Upper lobe of right lung (tissue), 1 donor: ENCODE measurements around the gene SERINC4. TPM values are rescaled to one million over a fixed set of nuclear protein-coding genes. Genes with fewer than 3 reads are reported as not detected.
"Not testable (repeated sequence)": the region's sequence is repeated elsewhere in the genome, so short reads cannot be mapped to it uniquely, and the experiment has no call there.

ENCODE experiments used
- ATAC-seq: fragments of 200-7000 bp; cut with Tn5 transposase; one replicate; pipeline ENCODE4 v1.9.1; 2020; ENCODE audit warnings: mild to moderate bottlenecking, moderate library complexity
- DNase-seq: peaks from one replicate; pipeline ENCODE4 v3.0.0-alpha.2; 2020
- H3K27ac ChIP-seq: fragments of 200-600 bp; one replicate; pipeline ENCODE4 v1.8.0; 2022
- H3K27me3 ChIP-seq: fragments of 200-600 bp; one replicate; pipeline ENCODE4 v1.8.0; 2022; ENCODE audit warnings: mild to moderate bottlenecking
- H3K36me3 ChIP-seq: fragments of 200-600 bp; one replicate; pipeline ENCODE4 v1.8.0; 2022
- H3K4me1 ChIP-seq: fragments of 200-600 bp; one replicate; pipeline ENCODE4 v1.8.0; 2022
- H3K4me3 ChIP-seq: fragments of 200-600 bp; one replicate; pipeline ENCODE4 v1.8.0; 2022; ENCODE audit warnings: mild to moderate bottlenecking
- H3K9me3 ChIP-seq: fragments of 200-600 bp; one replicate; pipeline ENCODE4 v1.8.0; 2022
- intact Hi-C: fragments of 100-400 bp; cut with DNase I; formaldehyde crosslinking; loops from one replicate; pipeline ENCODE4 v1.11.0; 2022
- long read RNA-seq: library from polyadenylated mRNA; unstranded; transcript quantifications from one replicate; pipeline ENCODE4 v2.0.0, GENCODE V29; 2021
- total RNA-seq: library from RNA; stranded (reverse); fragmentation: NEBNext Ultra II Directional; extraction: Animal tissue kit (Norgen Biotek cat#: 25700); gene quantifications from one replicate; pipeline ENCODE4 v1.2.1, GENCODE V29; 2021
- TF ChIP-seq, protein P1 (sequence below): fragments of 200-600 bp; IDR thresholded peaks from one replicate; pipeline ENCODE4 v1.8.0; 2022; ENCODE audit warnings: antibody characterized with exemption
- donor health status: DM: no; HTN: yes; CAD: no; lungs with severe emphysema.

Gene SERINC4
- not detected for total RNA-seq
- long read RNA-seq, partial matches to known transcripts: 0 of 2 reads
- long read RNA-seq, other reads (novel, unspliced or antisense): 2 of 2 reads

DNA sequence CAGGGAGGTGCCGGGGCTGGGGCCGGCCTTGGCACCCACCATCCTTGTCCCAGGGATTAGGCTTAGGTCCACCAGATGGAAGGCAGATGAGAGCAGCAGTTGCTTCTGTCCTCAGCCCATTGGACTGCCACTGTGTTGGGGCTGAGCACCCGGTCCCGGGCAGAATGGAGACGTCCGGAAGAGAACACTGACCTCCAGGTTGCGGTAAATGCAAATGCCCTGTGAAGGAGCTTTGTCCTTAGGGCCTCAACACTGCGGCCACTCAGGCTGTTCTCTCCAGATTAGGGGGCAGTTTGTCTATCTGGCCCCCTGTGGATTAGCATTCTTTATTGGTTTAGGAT lies at the start of gene SERINC4:
Gene SERINC4 (minus strand): TSS at position 276 of the 341 bp plus-strand sequence. CDS start 234 bp downstream, at position 42.
- intact Hi-C loops: no loop called here
- ATAC-seq (peak; percentile 1), DNase-seq (peak; percentile 23)
- TF ChIP-seq, protein P1, sequence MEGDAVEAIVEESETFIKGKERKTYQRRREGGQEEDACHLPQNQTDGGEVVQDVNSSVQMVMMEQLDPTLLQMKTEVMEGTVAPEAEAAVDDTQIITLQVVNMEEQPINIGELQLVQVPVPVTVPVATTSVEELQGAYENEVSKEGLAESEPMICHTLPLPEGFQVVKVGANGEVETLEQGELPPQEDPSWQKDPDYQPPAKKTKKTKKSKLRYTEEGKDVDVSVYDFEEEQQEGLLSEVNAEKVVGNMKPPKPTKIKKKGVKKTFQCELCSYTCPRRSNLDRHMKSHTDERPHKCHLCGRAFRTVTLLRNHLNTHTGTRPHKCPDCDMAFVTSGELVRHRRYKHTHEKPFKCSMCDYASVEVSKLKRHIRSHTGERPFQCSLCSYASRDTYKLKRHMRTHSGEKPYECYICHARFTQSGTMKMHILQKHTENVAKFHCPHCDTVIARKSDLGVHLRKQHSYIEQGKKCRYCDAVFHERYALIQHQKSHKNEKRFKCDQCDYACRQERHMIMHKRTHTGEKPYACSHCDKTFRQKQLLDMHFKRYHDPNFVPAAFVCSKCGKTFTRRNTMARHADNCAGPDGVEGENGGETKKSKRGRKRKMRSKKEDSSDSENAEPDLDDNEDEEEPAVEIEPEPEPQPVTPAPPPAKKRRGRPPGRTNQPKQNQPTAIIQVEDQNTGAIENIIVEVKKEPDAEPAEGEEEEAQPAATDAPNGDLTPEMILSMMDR: no peak
- H3K4me3 ChIP-seq: peak within 1 kb of the TSS; percentile 96
- peak within 1 kb of the TSS; percentile 87 for H3K27ac ChIP-seq
- no peaks in the 10 kb centered on the region for H3K27me3 ChIP-seq
- peaks cover 33% of the 10 kb centered on the region for H3K4me1 ChIP-seq
- H3K36me3 ChIP-seq: peaks cover 70% of the 10 kb centered on the region
- H3K9me3 ChIP-seq: no peaks in the 10 kb centered on the region

DNA sequence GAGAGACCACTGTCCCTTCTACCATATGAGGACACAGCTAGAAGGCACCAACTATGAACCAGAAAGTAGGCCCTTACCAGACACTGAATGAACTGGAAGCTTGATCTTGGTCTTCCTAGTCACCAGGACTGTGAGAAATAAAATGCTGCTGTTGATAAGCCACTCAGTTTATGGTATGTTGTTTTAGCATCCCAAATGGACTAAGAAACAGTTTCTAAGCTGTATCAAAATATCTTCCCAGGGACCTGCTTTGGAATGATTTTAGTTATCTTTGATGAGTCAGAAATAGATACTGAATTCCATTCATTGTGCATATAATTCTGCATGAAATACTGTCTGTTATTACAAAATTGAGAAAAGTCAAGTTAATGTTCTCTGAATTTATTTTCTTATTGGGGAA lies 45.4 kb upstream of the SERINC4 start:
- intact Hi-C loops: no loop called here
- Histone ChIP-seq H3K36me3 (no peaks in the 10 kb centered on the region), H3K27me3 (no peaks in the 10 kb centered on the region), H3K9me3 (no peaks in the 10 kb centered on the region), H3K4me3 (no peak overlapping the region), H3K27ac (no peak overlapping the region), H3K4me1 (no peaks in the 10 kb centered on the region)
- no peak for DNase-seq
- TF ChIP-seq, protein P1: no peak
- ATAC-seq: no peak

DNA sequence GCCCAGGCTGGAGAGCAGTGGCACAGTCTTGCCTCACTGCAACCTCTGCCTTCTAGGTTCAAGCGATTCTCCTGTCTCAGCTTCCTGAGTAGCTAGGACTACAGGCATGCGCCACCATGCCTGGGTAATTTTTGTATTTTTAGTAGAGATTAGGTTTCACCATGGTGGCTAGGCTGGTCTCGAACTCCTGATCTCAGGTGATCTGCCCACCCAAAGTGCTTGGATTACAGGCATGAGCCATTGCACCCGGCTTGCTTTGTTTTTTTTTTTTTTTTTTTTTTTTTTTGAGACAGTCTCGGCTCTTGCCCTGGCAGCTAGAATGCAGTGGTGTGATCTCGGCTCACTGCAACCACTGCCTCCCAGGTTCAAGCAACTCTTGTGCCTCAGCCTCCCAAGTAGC lies 32.5 kb upstream of the SERINC4 start:
- H3K27ac ChIP-seq, H3K9me3 ChIP-seq, H3K27me3 ChIP-seq, H3K4me1 ChIP-seq, intact Hi-C loops, DNase-seq, ATAC-seq, H3K4me3 ChIP-seq, H3K36me3 ChIP-seq: not testable (repeated sequence)

DNA sequence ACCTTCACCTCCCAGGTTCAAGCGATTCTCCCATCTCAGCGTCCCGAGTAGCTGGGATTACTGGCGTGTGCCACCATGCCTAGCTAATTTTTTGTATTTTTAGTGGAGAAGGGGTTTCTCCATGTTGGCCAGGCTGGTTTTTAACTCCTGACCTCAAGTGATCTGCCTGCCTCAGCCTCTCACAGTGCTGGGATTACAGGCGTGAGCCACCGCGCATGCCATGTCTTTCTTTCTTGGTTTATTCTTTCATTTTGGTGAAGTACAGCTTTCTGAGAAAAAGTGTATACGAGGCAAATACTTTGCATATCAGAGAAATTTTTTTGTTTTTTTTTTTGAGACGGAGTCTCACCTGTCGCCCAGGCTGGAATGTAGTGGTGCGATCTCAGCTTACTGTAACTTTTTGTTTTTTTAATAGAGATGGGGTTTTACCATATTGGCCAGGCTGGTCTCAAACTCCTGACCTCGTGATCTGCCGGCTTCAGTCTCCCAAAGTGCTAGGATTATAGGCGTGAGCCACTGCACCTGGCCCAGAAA lies 31.6 kb upstream of the SERINC4 start:
- H3K27ac ChIP-seq, intact Hi-C loops, DNase-seq: not testable (repeated sequence)

DNA sequence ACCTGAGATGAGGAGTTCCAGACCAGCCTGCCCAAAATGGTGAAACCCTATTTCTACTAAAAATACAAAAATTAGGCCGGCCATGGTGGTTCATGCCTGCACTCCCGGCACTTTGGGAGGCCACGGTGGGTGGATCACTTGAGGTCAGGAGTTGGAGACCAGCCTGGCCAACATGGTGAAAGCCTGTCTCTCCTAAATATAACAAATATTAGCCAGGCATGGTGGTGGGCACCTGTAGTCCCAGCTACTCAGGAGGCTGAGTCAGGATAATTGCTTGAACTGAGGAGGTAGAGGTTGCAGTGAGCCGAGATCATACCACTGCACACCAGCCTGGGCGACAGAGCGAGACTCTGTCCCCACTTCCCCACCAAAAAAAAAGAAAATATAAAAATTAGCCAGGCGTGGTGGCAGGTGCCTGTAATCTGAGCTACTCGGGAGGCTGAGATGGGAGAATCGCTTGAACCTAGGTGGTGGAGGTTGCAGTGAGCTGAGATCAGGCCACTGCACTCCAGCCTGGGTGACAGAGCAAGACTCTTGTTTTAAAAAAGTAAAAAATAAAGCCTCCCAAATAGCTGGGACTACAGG lies 30.8 kb upstream of the SERINC4 start:
- H3K9me3 ChIP-seq, H3K4me3 ChIP-seq, H3K27ac ChIP-seq, intact Hi-C loops, ATAC-seq, H3K27me3 ChIP-seq, H3K36me3 ChIP-seq, DNase-seq: not testable (repeated sequence)
- peaks cover 17% of the 10 kb centered on the region for H3K4me1 ChIP-seq

More for the DNA sequence above, 31.6 kb upstream of the SERINC4 start:
- H3K9me3 ChIP-seq, H3K36me3 ChIP-seq, H3K27me3 ChIP-seq, ATAC-seq, H3K4me3 ChIP-seq: not testable (repeated sequence)
- H3K4me1 ChIP-seq: peaks cover 13% of the 10 kb centered on the region

DNA sequence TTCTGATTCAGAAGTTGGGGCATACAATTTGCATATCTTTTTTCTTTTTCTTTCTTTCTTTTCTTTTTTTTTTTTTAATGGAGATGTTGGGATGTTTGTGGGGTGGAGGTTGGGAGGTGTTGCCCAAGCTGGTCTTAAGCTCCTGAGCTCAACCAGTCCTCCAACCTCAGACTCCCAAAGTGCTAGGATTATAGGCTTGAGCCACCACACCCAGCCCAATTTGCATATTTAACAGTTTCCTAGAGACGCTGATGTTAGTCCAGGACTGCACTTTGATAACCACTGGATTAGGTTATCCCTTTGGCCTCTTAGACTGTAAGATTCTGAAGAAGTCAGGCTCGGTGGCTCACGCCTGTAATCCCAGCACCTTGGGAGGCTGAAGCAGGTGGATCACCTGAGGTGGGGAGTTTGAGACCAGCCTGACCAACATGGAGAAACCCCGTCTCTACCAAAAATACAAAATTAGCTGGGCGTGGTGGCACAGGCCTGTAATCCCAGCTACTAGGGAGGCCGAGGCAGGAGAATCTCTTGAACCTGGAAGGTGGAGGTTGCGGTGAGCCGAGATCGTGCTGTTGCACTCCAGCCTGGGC lies 30.0 kb upstream of the SERINC4 start:
- H3K27ac ChIP-seq, H3K27me3 ChIP-seq, H3K36me3 ChIP-seq, ATAC-seq, intact Hi-C loops, DNase-seq, H3K4me3 ChIP-seq, H3K9me3 ChIP-seq: not testable (repeated sequence)
- peaks cover 17% of the 10 kb centered on the region for H3K4me1 ChIP-seq

DNA sequence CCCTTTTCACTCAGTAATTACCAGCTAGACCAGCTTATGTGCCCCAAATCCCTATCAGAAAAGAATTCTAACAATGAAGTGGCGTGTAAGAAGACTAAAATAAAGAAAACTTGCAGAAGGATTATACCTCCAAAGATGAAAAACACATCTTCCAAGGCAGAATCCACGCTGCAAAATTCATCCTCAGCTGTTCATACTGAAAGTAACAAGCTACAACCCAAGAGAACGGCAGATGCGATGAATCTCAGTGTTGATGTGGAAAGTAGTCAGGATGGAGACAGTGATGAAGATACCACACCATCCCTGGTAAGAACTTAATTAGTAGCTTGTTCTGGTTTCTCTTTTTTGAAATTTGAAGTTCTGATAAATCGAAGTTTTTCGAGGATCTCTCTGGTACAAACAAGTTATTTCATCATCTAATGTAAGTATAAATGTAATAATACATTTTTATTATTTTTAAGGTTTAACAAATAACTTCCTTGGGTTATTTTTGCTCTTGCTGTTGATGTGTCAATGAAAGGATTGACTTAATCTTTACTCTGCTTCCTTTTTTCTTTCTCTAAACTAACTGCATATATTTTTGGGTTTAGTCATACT lies 28.1 kb upstream of the SERINC4 start:
- intact Hi-C loops: no loop called here
- TF ChIP-seq, protein P1: no peak
- Histone ChIP-seq H3K36me3 (no peaks in the 10 kb centered on the region), H3K4me1 (peaks cover 25% of the 10 kb centered on the region), H3K27me3 (no peaks in the 10 kb centered on the region), H3K27ac (no peak overlapping the region), H3K9me3 (no peaks in the 10 kb centered on the region), H3K4me3 (peak overlapping the region; percentile 71)
- DNase-seq: no peak
- no peak for ATAC-seq
